Type B pancreatic cell (in vitro differentiated cells): ENCODE measurements around the gene EPHB1. TPM values are rescaled to one million over a fixed set of nuclear protein-coding genes. Genes with fewer than 3 reads are reported as not detected.

ENCODE experiments used
- DNase-seq: peaks from one replicate; pipeline ENCODE4 v3.0.0; 2021; ENCODE audit warnings: mixed read lengths; ENCODE audit not compliant: unreplicated experiment; ENCODE audit errors: extremely low spot score
- H3K27ac Mint-ChIP-seq: 2 replicates; pipeline ENCODE4 v1.8.0; 2021; ENCODE audit warnings: mild to moderate bottlenecking, mixed read lengths
- H3K27me3 Mint-ChIP-seq: 2 replicates; pipeline ENCODE4 v1.8.0; 2021; ENCODE audit warnings: mixed read lengths
- H3K36me3 Mint-ChIP-seq: 2 replicates; pipeline ENCODE4 v1.8.0; 2021; ENCODE audit warnings: mixed read lengths
- H3K4me1 Mint-ChIP-seq: one replicate; pipeline ENCODE4 v1.8.0; 2021; ENCODE audit warnings: mixed read lengths; ENCODE audit not compliant: unreplicated experiment
- H3K4me3 Mint-ChIP-seq: 2 replicates; pipeline ENCODE4 v1.8.0; 2021; ENCODE audit warnings: mild to moderate bottlenecking, mixed read lengths
- H3K9me3 Mint-ChIP-seq: 2 replicates; pipeline ENCODE4 v1.8.0; 2021; ENCODE audit warnings: mixed read lengths
- total RNA-seq: library from RNA; stranded (reverse); gene quantifications from 2 replicates; pipeline ENCODE4 v1.2.1, GENCODE V29; 2021; ENCODE audit warnings: low replicate concordance
- TF ChIP-seq, protein P1 (sequence below): fragments of 200-600 bp; sonication (generic); conservative IDR thresholded peaks from 2 replicates; pipeline ENCODE4 v1.5.0; 2021; ENCODE audit warnings: antibody characterized with exemption, mild to moderate bottlenecking

Gene EPHB1
- total RNA-seq, 1 donor from 2014 or later, result 9.1 TPM

DNA sequence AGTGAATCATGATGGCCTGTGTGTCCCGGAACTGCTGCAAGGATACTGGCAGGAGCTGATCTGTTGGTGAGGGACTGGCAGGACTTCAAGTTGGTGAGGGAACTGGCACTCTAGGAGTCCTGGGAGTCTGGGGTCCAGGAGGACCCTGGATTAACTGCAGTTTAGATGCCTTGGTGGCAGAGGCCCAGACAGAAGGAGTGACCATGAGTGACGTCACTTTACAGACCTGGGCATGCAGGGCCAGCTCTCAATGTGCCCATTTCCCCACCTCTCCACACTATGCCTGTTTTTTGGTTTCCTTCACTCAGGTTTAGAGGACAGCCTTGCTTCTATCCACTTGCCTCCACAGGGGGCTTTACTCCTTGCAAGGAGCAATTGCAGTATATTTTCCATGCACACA, 154.1 kb downstream of the EPHB1 start:
- no peaks in the 10 kb centered on the region for H3K4me1 Mint-ChIP-seq
- DNase-seq, result no peak
- no peak overlapping the region for H3K4me3 Mint-ChIP-seq
- H3K27ac Mint-ChIP-seq, result no peak overlapping the region
- peaks cover 82% of the 10 kb centered on the region for H3K27me3 Mint-ChIP-seq
- H3K9me3 Mint-ChIP-seq, result no peaks in the 10 kb centered on the region
- peaks cover 3% of the 10 kb centered on the region for H3K36me3 Mint-ChIP-seq
- TF ChIP-seq, protein P1, sequence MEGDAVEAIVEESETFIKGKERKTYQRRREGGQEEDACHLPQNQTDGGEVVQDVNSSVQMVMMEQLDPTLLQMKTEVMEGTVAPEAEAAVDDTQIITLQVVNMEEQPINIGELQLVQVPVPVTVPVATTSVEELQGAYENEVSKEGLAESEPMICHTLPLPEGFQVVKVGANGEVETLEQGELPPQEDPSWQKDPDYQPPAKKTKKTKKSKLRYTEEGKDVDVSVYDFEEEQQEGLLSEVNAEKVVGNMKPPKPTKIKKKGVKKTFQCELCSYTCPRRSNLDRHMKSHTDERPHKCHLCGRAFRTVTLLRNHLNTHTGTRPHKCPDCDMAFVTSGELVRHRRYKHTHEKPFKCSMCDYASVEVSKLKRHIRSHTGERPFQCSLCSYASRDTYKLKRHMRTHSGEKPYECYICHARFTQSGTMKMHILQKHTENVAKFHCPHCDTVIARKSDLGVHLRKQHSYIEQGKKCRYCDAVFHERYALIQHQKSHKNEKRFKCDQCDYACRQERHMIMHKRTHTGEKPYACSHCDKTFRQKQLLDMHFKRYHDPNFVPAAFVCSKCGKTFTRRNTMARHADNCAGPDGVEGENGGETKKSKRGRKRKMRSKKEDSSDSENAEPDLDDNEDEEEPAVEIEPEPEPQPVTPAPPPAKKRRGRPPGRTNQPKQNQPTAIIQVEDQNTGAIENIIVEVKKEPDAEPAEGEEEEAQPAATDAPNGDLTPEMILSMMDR, result no peak

DNA sequence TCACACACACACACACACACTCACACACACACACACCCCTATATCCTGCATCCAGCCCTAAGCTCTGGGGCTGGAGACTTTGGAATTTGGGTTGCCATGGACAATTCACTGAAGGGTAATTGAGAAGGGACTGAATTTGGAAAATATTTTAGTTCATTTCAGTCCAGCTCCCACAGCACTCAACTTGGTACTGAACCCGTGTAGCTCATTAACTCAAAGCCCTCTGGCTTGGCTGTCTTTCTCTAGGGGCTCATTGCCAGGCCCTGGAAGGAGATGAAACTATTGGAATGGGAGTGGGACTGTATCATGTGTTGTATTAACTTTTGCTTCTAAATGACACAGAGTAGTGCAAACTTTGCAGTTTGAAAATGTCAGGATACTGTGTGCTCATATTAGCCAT, 157.3 kb downstream of the EPHB1 start:
- H3K4me1 Mint-ChIP-seq, result no peaks in the 10 kb centered on the region
- H3K36me3 Mint-ChIP-seq, result no peaks in the 10 kb centered on the region
- no peak overlapping the region for H3K4me3 Mint-ChIP-seq
- DNase-seq, result no peak
- no peak overlapping the region for H3K27ac Mint-ChIP-seq
- H3K27me3 Mint-ChIP-seq, result peaks cover 73% of the 10 kb centered on the region
- no peaks in the 10 kb centered on the region for H3K9me3 Mint-ChIP-seq
- TF ChIP-seq, protein P1, result no peak

GRCh38 chr3:134955874-134956273, 160.8 kb downstream of the EPHB1 start:
- peaks cover 65% of the 10 kb centered on the region for H3K27me3 Mint-ChIP-seq
- TF ChIP-seq, protein P1, result no peak
- no peak overlapping the region for H3K27ac Mint-ChIP-seq
- H3K36me3 Mint-ChIP-seq, result no peaks in the 10 kb centered on the region
- no peak for DNase-seq
- no peaks in the 10 kb centered on the region for H3K4me1 Mint-ChIP-seq
- H3K9me3 Mint-ChIP-seq, result no peaks in the 10 kb centered on the region
- H3K4me3 Mint-ChIP-seq, result no peak overlapping the region

- peaks cover 60% of the 10 kb centered on the region for H3K27me3 Mint-ChIP-seq
- H3K4me3 Mint-ChIP-seq, result no peak overlapping the region
- no peaks in the 10 kb centered on the region for H3K9me3 Mint-ChIP-seq
Observed at GRCh38 chr3:134956395-134956794, 161.3 kb downstream of the EPHB1 start.

GRCh38 chr3:134956844-134957243, 161.8 kb downstream of the EPHB1 start:
- no peak overlapping the region for H3K27ac Mint-ChIP-seq
- TF ChIP-seq, protein P1, result no peak
- peaks cover 60% of the 10 kb centered on the region for H3K27me3 Mint-ChIP-seq
- no peaks in the 10 kb centered on the region for H3K4me1 Mint-ChIP-seq
- no peaks in the 10 kb centered on the region for H3K36me3 Mint-ChIP-seq
- no peak overlapping the region for H3K4me3 Mint-ChIP-seq
- no peaks in the 10 kb centered on the region for H3K9me3 Mint-ChIP-seq
- no peak for DNase-seq

More at GRCh38 chr3:134956395-134956794, 161.3 kb downstream of the EPHB1 start:
- Mint-ChIP-seq H3K4me1 (no peaks in the 10 kb centered on the region), H3K27ac (no peak overlapping the region), H3K36me3 (no peaks in the 10 kb centered on the region)
- TF ChIP-seq, protein P1, result no peak
- no peak for DNase-seq

- DNase-seq, result no peak
- H3K4me3 Mint-ChIP-seq, result no peak overlapping the region
- no peak overlapping the region for H3K27ac Mint-ChIP-seq
- no peaks in the 10 kb centered on the region for H3K9me3 Mint-ChIP-seq
- H3K27me3 Mint-ChIP-seq, result peaks cover 57% of the 10 kb centered on the region
- no peaks in the 10 kb centered on the region for H3K36me3 Mint-ChIP-seq
- TF ChIP-seq, protein P1, result no peak
- no peaks in the 10 kb centered on the region for H3K4me1 Mint-ChIP-seq
Observed at GRCh38 chr3:134959516-134959915, 164.5 kb downstream of the EPHB1 start.
